ENCODE data around the gene SPRTN.
A peak's percentile ranks its signal among the peaks of the same experiment; 100 is the strongest.

SPRTN gene

DNA sequence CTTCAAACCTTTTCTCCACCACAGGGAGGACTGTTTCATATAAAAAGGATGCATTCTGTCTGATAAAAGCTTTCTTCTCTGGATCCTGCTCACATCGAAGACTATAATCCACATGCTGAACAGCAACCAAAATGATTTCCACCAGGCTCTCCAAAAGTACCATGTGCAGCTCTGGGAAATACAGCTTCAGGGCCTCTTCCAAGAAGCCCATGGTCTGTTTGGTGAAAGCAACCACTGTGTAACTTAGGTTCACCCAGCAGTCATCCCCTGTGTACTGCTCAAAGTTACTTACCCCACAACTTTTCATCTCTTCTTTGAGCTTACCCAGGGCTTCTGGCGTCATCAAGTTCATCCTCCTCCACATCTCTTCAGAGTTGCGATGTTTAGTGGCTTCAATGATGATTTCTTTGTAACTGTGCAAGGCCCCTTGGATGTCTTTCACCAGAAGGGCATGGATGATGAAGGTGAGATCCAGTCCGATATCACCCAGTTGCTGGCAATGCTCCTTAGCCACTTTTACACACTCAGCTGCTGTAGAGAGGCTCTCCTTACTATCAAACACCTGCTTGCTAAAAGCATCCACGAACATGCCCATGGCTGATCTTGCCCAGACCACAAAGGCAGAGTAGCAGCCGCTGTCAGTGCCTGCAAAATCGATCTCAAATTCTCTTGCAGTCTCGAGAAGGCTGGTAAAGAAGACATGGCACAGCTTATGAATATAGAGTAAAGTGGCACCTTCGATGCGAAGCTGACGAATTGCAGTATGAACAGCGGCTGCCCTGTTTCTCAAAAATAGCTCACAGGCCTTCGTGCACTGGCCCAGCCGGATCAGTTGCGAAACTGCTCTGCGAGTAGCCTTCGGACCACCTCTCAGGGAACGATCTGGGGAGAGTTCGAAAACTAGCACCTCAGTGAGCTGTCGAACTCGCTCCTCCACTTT lies 2.2 kb upstream of the SPRTN start:
- Histone ChIP-seq H3K4me1 (ENCODE audit: control extremely low read depth in 1 of 4, control insufficient read depth in 4 of 4, insufficient read depth in 4 of 4, low read length in 3 of 4) (peaks cover 28 to 52% (median 44%) of the 10 kb centered on the region in 4 experiments), H3K27ac (ENCODE audit: insufficient read depth in 1 of 2, low read depth in 1 of 2, low read length in 2 of 2, poor library complexity in 1 of 2, severe bottlenecking in 2 of 2) (peak overlapping the region in 1 of 2 experiments; percentile 39), H3K9me3 (ENCODE audit: control extremely low read depth in 1 of 5, control insufficient read depth in 4 of 5, insufficient read depth in 2 of 5, low read depth in 1 of 5, low read length in 4 of 5) (no peaks in the 10 kb centered on the region), H3K27me3 (replicated peaks in 2 of 5; ENCODE audit: control insufficient read depth in 4 of 5, insufficient read depth in 5 of 5, low read length in 4 of 5) (no peaks in the 10 kb centered on the region), H3K36me3 (ENCODE audit: control insufficient read depth in 4 of 4, insufficient read depth in 4 of 4, low read length in 3 of 4) (peaks cover 0 to 11% (median 2%) of the 10 kb centered on the region in 4 experiments), H3K4me3 (ENCODE audit: control insufficient read depth in 1 of 7, extremely low read depth in 1 of 7, insufficient read depth in 4 of 7, low read depth in 2 of 7, low read length in 6 of 7) (peak overlapping the region in 6 of 7 experiments; percentile 89 to 100 (median 99))
- CTCF ChIA-PET = interaction anchor here (0.8 to 1.3 kb wide), 5 partner anchors 8 to 266 kb away, joined by 3 to 5 read pairs (median 3); no protein-coding TSS in a partner anchor
- 94% methylated on average over 20 of the region's 21 CpGs for WGBS (ENCODE audit: insufficient coverage)
- POLR2A ChIA-PET = no interaction called here
- DNase-seq = no peak

DNA sequence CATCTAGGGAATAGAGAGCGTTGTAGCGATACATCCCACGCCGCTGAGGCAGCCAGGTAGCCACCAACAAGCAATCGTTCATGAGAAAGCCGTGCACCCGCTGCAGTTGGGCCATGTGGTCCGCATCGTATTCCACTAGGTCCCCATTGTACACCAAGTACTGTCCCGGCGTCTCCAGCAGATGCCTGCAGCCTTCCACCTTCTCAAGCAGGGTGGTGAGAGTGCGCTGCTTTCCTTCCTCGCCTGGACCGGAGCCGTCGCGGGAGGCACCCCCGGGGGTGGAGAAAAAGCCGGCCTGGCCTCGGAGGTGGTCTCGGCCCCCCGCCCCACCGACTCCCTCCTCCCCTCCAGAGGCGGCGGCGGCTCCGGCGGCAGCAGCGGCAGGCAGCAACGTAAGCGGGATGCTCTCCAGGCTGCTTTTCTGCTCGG lies 1.0 kb upstream of the SPRTN start:
- H3K9me3 ChIP-seq (ENCODE audit: control extremely low read depth in 1 of 5, control insufficient read depth in 4 of 5, insufficient read depth in 2 of 5, low read depth in 1 of 5, low read length in 4 of 5) = no peaks in the 10 kb centered on the region
- H3K4me3 ChIP-seq (ENCODE audit: control insufficient read depth in 1 of 7, extremely low read depth in 1 of 7, insufficient read depth in 4 of 7, low read depth in 2 of 7, low read length in 6 of 7) = peak overlapping the region; percentile 89 to 100 (median 99)
- H3K36me3 ChIP-seq (ENCODE audit: control insufficient read depth in 4 of 4, insufficient read depth in 4 of 4, low read length in 3 of 4) = peaks cover 2 to 11% (median 3%) of the 10 kb centered on the region in 4 experiments
- POLR2A ChIA-PET = interaction anchor here (0.5 kb wide), 1 partner anchor 96 kb away, joined by 6 read pairs; no protein-coding TSS in a partner anchor
- H3K27me3 ChIP-seq (replicated peaks in 2 of 5; ENCODE audit: control insufficient read depth in 4 of 5, insufficient read depth in 5 of 5, low read length in 4 of 5) = no peaks in the 10 kb centered on the region
- WGBS (ENCODE audit: insufficient coverage) = under 1% methylated on average over 32 of the region's 32 CpGs
- CTCF ChIA-PET = interaction anchor here (0.8 to 1.3 kb wide), 3 partner anchors 9 to 265 kb away, joined by 3 to 5 read pairs (median 3); no protein-coding TSS in a partner anchor
- peak overlapping the region; percentile 99 for H3K27ac ChIP-seq (ENCODE audit: insufficient read depth in 1 of 2, low read depth in 1 of 2, low read length in 2 of 2, poor library complexity in 1 of 2, severe bottlenecking in 2 of 2)
- H3K4me1 ChIP-seq (ENCODE audit: control extremely low read depth in 1 of 4, control insufficient read depth in 4 of 4, insufficient read depth in 4 of 4, low read length in 3 of 4) = peaks cover 28 to 52% (median 44%) of the 10 kb centered on the region in 4 experiments
- no peak for DNase-seq

DNA sequence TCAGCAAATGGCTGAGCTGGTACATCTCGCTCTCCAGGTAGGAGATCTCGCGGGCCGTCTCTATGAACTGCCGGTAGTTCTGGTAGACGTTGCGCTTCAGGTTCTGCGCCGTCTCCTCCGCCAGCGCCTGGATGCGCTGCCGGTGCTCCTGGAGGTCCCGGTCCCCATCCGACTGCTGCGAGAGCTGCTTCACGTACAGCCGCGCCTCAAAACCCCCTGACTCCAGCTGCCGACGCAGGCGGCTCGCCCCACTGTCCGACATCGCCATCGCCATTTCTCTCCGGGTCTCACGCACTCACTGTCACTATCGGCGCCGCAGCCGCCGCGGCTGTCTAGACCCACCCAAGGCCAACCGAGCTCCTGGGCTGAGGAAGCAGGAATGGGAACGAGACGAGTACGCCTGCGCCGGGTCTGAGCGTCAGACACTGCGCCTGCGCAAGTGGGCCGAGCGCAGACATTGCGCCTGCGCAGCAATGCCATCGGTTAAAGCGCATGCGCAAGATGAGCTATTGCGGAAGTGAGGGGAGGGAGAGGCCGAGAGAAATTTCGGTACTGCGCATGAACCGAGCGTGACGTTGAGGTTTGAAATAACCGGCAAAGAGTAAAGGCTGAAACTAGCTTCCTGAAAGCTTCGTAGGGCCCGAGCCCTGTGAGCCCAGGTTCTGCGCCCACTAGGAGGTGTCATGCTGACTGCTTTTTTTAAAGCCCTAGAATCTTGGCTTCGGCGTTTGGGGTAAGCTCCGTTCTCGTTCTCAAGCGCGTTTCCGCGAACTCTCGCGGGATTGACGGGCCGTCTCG lies 422 bp upstream of the SPRTN start, which contains the start of gene EXOC8:
EXOC8 (minus strand) TSS at position 381 of the 798 bp plus-strand sequence; CDS start at position 274, 107 bp downstream.
- no peaks in the 10 kb centered on the region for H3K27me3 ChIP-seq (replicated peaks in 2 of 5; ENCODE audit: control insufficient read depth in 4 of 5, insufficient read depth in 5 of 5, low read length in 4 of 5)
- WGBS (ENCODE audit: insufficient coverage) = 0% methylated on average over 69 of the region's 74 CpGs
- H3K36me3 ChIP-seq (ENCODE audit: control insufficient read depth in 4 of 4, insufficient read depth in 4 of 4, low read length in 3 of 4) = peaks cover 2 to 10% (median 3%) of the 10 kb centered on the region in 4 experiments
- ChIA-PET CTCF (interaction anchor here (0.8 to 2.3 kb wide), 5 partner anchors 12 to 22 kb away, joined by 3 to 16 read pairs (median 4); no protein-coding TSS in a partner anchor), POLR2A (interaction anchor here (0.5 kb wide), 1 partner anchor 97 kb away, joined by 6 read pairs; no protein-coding TSS in a partner anchor)
- DNase-seq = peak; percentile 96 to 98 (median 97)
- peaks cover 28 to 52% (median 44%) of the 10 kb centered on the region in 4 experiments for H3K4me1 ChIP-seq (ENCODE audit: control extremely low read depth in 1 of 4, control insufficient read depth in 4 of 4, insufficient read depth in 4 of 4, low read length in 3 of 4)
- H3K4me3 ChIP-seq (ENCODE audit: control insufficient read depth in 1 of 7, extremely low read depth in 1 of 7, insufficient read depth in 4 of 7, low read depth in 2 of 7, low read length in 6 of 7) = peak within 1 kb of the TSS; percentile 89 to 100 (median 99)
- no peaks in the 10 kb centered on the region for H3K9me3 ChIP-seq (ENCODE audit: control extremely low read depth in 1 of 5, control insufficient read depth in 4 of 5, insufficient read depth in 2 of 5, low read depth in 1 of 5, low read length in 4 of 5)
- H3K27ac ChIP-seq (ENCODE audit: insufficient read depth in 1 of 2, low read depth in 1 of 2, low read length in 2 of 2, poor library complexity in 1 of 2, severe bottlenecking in 2 of 2) = peak within 1 kb of the TSS; percentile 99

DNA sequence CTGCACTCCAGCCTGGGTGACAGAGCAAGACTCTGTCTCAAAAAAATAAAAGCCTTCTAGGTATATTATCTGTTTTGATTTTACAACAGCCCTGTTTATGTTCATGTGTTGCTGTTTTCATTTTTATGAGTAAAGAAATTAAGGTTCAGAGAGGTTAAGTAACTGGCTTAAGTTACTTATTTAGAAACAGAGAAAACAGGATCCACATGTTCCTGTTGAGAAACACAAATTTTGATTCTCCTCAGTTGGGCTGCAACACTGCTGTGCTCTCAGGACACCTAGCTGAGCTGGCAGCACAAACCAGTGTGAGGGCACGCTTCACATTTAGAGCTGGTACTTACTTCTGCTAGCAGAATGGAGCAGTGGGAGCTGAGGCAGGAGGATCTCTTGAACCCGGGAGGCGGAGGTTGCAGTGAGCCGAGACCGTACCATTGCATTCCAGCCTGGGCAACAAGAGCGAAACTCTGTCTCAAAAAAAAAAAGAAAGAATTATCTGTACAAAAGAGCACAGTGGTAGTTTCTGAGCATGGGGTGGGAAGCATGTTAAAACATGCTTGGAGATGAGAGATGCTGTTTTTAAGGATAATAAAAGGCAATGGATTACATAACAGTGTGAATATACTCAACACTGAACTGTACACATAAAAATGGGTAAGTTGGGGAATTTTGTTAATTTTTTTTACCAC lies 2.4 kb downstream of the SPRTN start:
- no peak overlapping the region for H3K4me3 ChIP-seq (ENCODE audit: control insufficient read depth in 1 of 7, extremely low read depth in 1 of 7, insufficient read depth in 4 of 7, low read depth in 2 of 7, low read length in 6 of 7)
- POLR2A ChIA-PET = no interaction called here
- H3K27ac ChIP-seq (ENCODE audit: insufficient read depth in 1 of 2, low read depth in 1 of 2, low read length in 2 of 2, poor library complexity in 1 of 2, severe bottlenecking in 2 of 2) = no peak overlapping the region
- 95% methylated on average over 4 of the region's 6 CpGs for WGBS (ENCODE audit: insufficient coverage)
- CTCF ChIA-PET = interaction anchor here (0.6 to 1.2 kb wide), 2 partner anchors 17 to 34 kb away, joined by 4 to 5 read pairs; no protein-coding TSS in a partner anchor
- H3K27me3 ChIP-seq (replicated peaks in 2 of 5; ENCODE audit: control insufficient read depth in 4 of 5, insufficient read depth in 5 of 5, low read length in 4 of 5) = no peaks in the 10 kb centered on the region
- H3K9me3 ChIP-seq (ENCODE audit: control extremely low read depth in 1 of 5, control insufficient read depth in 4 of 5, insufficient read depth in 2 of 5, low read depth in 1 of 5, low read length in 4 of 5) = no peaks in the 10 kb centered on the region
- peaks cover 21 to 32% (median 27%) of the 10 kb centered on the region in 4 experiments for H3K4me1 ChIP-seq (ENCODE audit: control extremely low read depth in 1 of 4, control insufficient read depth in 4 of 4, insufficient read depth in 4 of 4, low read length in 3 of 4)
- DNase-seq = no peak
- H3K36me3 ChIP-seq (ENCODE audit: control insufficient read depth in 4 of 4, insufficient read depth in 4 of 4, low read length in 3 of 4) = peaks cover 2 to 18% (median 6%) of the 10 kb centered on the region in 4 experiments

DNA sequence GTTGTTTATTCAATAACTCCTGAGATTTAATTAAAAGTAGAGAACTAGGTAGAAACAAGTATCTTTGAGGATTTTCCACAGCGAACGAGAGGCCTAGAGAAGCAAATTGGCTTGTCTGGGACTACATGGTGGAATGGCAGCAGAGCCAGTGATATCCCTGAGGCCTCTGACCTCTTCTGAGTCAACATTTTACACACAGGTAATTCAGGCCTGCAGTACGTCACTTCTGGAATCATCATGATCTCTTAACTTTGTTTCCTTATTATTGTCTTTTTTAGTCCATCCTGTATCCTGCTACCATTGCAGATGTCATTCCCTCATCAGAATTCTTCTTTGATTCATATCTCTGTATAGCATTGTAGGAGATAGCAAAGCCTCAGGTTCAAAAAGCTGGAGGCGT lies 9.9 kb downstream of the SPRTN start:
- no peaks in the 10 kb centered on the region for H3K9me3 ChIP-seq (ENCODE audit: control extremely low read depth in 1 of 5, control insufficient read depth in 4 of 5, insufficient read depth in 2 of 5, low read depth in 1 of 5, low read length in 4 of 5)
- no peak for DNase-seq
- no peak overlapping the region for H3K27ac ChIP-seq (ENCODE audit: insufficient read depth in 1 of 2, low read depth in 1 of 2, low read length in 2 of 2, poor library complexity in 1 of 2, severe bottlenecking in 2 of 2)
- 82% methylated on average over 2 of the region's 4 CpGs for WGBS (ENCODE audit: insufficient coverage)
- no peak overlapping the region for H3K4me3 ChIP-seq (ENCODE audit: control insufficient read depth in 1 of 7, extremely low read depth in 1 of 7, insufficient read depth in 4 of 7, low read depth in 2 of 7, low read length in 6 of 7)
- no peaks in the 10 kb centered on the region for H3K4me1 ChIP-seq (ENCODE audit: control extremely low read depth in 1 of 4, control insufficient read depth in 4 of 4, insufficient read depth in 4 of 4, low read length in 3 of 4)
- POLR2A ChIA-PET = no interaction called here
- CTCF ChIA-PET = interaction anchor here (2.6 kb wide), 1 partner anchor 9 kb away, joined by 16 read pairs; the partner anchor contains the start of genes EXOC8 and SPRTN
- peaks cover 12 to 61% (median 31%) of the 10 kb centered on the region in 4 experiments for H3K36me3 ChIP-seq (ENCODE audit: control insufficient read depth in 4 of 4, insufficient read depth in 4 of 4, low read length in 3 of 4)
- no peaks in the 10 kb centered on the region for H3K27me3 ChIP-seq (replicated peaks in 2 of 5; ENCODE audit: control insufficient read depth in 4 of 5, insufficient read depth in 5 of 5, low read length in 4 of 5)

DNA sequence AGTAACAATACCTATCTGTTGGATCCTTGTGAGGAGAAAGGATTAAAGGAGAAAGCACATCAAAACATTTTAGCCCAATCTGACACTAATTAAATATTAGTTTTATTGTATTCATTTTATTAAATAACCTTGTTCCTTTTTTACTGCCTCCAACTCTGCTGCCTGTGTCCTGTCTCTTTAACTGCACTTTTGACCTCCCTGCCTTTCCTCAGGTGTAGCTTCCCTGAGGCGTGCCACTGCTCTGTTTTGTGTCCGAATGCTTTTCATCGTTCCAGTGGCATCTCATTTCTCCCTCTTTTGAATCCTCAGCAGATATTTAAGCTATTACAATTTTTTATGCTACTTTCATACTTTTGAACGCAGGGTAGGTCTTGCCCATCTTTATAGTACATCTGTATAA lies 10.3 kb downstream of the SPRTN start:
- POLR2A ChIA-PET = no interaction called here
- Histone ChIP-seq H3K36me3 (ENCODE audit: control insufficient read depth in 4 of 4, insufficient read depth in 4 of 4, low read length in 3 of 4) (peaks cover 12 to 61% (median 32%) of the 10 kb centered on the region in 4 experiments), H3K27me3 (replicated peaks in 2 of 5; ENCODE audit: control insufficient read depth in 4 of 5, insufficient read depth in 5 of 5, low read length in 4 of 5) (no peaks in the 10 kb centered on the region), H3K4me3 (ENCODE audit: control insufficient read depth in 1 of 7, extremely low read depth in 1 of 7, insufficient read depth in 4 of 7, low read depth in 2 of 7, low read length in 6 of 7) (no peak overlapping the region), H3K4me1 (ENCODE audit: control extremely low read depth in 1 of 4, control insufficient read depth in 4 of 4, insufficient read depth in 4 of 4, low read length in 3 of 4) (no peaks in the 10 kb centered on the region), H3K27ac (ENCODE audit: insufficient read depth in 1 of 2, low read depth in 1 of 2, low read length in 2 of 2, poor library complexity in 1 of 2, severe bottlenecking in 2 of 2) (no peak overlapping the region), H3K9me3 (ENCODE audit: control extremely low read depth in 1 of 5, control insufficient read depth in 4 of 5, insufficient read depth in 2 of 5, low read depth in 1 of 5, low read length in 4 of 5) (no peaks in the 10 kb centered on the region)
- WGBS (ENCODE audit: insufficient coverage) = 100% methylated on average over 3 of the region's 4 CpGs
- no peak for DNase-seq
- CTCF ChIA-PET = interaction anchor here (1.1 to 2.6 kb wide), 3 partner anchors 10 to 255 kb away, joined by 3 to 16 read pairs (median 7); partner anchors contain the start of genes EXOC8 and SPRTN

All from common myeloid progenitor, CD34-positive (primary cell).